D341Med (cell line): Measurements from ENCODE around the gene VCPKMT.

Source experiments
- DNase-seq: peaks from one replicate; pipeline ENCODE4 v3.0.0; 2012; ENCODE audit warnings: low spot score

VCPKMT gene

DNA sequence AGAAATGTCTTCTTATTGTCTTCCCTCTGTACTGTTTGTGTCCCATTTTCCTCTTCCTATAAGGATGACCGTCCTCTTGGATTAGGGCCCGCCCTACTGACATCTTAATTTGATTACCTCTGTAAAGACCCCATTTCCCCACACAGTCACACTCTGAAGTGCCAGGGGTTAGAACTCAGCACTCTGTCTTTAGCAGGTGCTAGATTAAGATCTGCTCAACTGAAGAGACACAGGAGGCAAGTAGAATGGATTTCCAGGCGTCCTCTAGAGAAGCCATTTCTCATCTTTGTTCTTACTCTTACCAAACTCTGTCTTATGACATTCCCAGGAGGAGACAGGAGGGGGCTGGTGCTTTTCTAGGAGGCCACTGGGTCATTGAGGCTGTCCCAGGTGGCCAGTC, 50.8 kb downstream of the VCPKMT start:
- no peak for DNase-seq

DNA sequence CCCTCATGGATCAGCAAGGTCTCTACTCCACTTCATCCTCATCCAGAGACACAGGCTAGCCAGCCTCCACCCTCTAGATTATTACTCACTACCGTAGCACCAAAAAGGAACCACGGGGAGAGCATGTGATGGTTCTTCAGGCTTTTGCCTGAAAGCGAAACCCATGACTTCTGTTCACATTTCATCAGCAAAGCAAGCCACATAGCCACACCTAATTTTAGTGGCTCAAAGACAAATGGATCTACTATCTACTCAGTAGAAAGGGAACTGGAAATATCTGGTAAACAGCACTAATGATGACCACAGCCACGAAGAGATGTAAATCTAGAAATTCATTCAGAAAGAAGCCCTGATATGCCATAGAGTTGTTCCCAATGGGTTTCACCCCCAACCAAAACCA, 51.4 kb downstream of the VCPKMT start:
- no peak for DNase-seq

DNA sequence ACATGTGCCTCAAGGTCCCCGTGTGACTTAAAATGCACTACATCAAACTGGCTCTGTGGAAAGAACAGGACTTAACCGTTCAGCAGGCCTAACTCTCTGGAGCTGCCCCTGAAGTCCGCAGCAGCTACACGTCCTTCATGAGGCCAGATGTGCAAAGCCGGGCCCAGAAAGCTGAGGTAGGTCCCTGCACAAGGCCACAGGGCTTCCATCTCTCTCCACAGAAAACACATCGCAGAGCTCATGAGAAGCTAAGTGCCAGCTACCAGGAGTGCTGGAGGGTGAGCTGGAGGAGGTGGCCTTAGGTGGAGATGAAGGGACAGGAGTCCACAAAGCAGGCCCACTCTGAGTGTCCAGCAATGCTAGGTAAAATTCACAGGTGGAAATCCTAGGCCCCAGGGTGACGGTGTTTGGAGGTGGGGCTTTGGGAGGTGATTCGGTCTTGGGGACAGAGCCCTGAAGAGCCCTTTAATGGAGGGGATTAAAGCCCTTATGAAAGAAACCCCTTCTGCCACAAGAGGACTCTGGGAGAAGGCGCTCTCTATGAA, 52.4 kb downstream of the VCPKMT start:
- DNase-seq = no peak

DNA sequence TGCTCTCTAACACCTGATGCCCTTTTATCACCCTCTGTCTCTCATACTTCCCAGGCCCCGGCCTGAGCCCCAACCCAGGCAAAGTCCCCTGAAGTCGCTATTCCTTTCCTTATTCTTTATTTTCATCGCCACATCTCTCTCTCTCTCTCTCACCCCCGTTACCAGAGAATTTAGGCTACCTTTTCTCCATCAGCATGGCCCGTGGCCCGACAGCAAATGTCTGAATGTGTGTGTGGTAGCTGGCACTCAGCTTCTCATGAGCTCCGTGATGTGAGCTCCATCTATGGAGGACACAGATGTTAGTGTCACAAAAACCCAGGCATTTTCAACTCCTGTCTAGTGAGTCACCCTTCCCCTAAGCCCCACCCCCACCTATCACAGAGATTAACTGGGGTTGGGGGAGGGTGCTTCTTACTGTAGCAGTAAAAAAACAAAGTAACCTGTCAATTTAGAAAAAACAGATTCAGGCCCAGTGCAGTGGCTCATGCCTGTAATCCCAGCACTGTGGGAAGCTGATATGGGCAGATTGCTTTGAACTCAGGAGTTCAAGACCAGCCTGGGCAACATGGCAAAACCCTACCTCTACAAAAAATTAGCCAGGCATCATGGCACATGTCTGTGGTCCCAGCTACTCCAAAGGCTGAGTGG, 53.8 kb downstream of the VCPKMT start:
- DNase-seq = no peak

DNA sequence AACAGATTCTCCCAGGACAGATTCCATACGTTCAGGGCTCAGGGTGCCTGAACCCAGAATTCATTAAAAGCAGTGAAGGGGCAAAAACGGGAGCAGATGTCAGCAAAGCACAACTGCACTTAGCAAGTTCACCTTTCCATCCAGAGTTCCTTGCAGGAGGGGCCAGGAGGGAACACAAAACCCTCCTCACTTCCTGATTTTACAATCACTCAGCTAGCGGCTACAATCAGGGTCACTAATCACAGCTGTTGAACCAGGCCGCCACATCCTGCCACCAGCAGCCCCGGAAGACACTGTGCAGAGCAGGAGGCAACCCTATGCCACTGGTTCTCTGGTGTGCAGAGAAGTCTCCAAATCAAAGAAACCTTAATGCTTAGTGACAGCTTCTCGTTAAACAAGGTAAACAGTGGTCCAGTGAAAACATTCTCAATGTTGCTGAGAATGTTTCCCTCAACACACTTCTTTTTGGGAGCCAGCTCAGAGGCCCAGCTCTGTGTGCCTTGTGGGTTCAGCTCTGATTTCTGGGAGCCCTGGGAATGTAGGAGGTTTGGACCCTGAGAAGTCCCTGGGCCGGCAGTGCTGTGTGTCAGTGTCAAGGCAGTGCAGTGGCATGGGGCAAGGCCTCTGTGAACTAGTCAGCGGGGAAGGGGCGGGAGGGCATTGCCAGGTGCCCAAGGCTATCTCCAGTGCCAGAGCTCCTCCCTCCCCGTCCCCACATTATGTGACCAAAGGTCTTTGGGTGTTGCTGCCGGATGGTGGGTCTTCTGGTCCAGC, 54.5 kb downstream of the VCPKMT start:
- DNase-seq = no peak

DNA sequence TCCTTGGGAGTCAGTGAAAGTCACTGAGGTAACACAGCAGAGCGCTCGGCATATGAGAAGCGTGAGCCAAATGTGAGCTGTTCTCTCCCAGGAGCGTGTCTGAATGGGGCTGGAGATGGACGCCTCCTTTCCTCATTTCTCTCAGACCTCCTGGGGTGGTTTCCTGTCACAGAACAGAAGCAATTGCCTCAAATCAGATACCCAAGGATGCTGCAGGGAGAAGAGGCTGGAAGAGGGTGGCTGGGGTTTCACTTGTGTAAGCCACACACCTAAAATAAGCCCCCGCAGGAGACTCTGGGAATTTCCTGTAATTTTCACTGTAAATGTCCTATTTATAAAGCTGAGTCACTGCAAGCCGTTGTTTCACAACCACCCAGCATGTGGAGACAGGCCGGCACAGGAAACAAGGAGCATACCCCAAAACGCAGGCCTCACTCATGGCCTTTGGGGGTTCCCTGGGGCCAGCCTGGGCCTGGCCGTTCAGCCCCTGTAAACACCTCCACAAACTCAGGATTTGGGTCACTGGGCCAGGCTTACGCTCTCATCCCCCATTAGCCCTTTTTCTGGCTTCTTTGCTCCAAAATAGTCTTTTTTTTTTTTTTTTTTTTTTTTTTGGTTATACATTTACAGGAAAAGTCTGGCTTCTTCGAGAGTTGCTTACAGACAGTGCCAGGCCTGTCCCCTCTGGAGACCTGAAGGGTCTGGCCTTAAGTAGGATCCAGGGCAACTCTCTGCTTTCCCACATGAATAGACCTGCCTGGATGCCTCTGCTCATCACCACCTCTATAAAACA, 55.3 kb downstream of the VCPKMT start:
- no peak for DNase-seq

DNA sequence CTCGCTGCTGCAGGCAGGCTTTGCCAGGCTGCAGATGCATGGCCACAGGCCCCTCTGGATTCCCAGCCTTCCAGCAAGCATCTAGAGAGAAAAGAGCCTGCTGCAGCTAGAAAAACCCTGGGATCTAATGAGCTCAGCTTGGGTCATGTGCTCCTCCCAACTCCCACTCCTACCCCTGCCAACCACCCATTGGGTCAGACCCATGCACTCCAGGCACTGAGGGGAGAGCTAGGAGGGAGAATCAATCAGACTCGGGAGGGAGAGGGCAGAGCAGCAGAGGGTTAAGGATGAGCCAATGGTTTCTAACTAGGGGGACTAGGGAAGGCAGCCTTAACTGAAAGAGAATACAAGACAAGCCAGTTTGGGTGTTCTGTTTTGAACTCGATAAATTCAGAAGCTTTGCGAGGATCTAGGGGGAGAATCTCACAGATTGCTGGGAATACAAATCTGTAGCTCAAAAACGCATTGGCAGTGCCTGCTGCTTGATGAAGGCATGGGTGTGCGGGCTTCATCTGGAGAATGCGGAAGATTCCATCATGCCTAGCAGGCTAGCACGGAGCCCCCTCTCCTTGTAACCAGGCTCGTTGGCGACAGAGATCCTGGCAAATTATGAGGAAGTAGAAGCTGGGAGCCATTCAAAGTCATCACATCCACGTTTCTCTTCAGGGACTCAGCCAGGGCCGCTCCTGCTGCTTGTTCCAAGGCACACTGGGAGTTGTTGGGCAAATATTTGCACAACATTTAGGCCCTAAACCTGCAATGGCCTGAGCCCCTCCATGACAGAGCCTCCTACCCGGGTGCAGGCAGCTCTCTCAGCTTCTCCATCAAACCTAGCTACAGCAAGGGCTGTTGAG, 56.4 kb downstream of the VCPKMT start:
- no peak for DNase-seq
